Peyer's patch (tissue), 4 donors: ENCODE measurements around the gene COL11A1. TPM values are rescaled to one million over a fixed set of nuclear protein-coding genes. Genes with fewer than 3 reads are reported as not detected.

Experiments
- DNase-seq, 3 donors: peaks; one replicate each; pipeline ENCODE4 v3.0.0-alpha.2; 2017 to 2019
- H3K27ac ChIP-seq, 4 donors: fragments of 200-600 bp; sonication (generic); one replicate each; pipeline ENCODE4 v1.5.1; 2016 to 2019
- H3K27me3 ChIP-seq, 2 donors: fragments of 200-600 bp; sonication (generic); one replicate each; pipeline ENCODE4 v1.5.1; 2019
- H3K36me3 ChIP-seq, 3 donors: fragments of 200-600 bp; sonication (generic); one replicate each; pipeline ENCODE4 v1.5.1; 2016 to 2019
- H3K4me1 ChIP-seq, 4 donors: fragments of 200-600 bp; sonication (generic); one replicate each; pipeline ENCODE4 v1.5.1; 2016 to 2019
- H3K4me3 ChIP-seq, 4 donors: fragments of 200-600 bp; sonication (generic); 1 replicate in 3 of 4; 2 replicates in 1 of 4; pipeline ENCODE4 v1.5.1; 2016 to 2019; ENCODE audit warnings: mild to moderate bottlenecking in 1 of 4
- H3K9me3 ChIP-seq, 4 donors: fragments of 200-600 bp; sonication (generic); one replicate each; pipeline ENCODE4 v1.5.1; 2016 to 2019; ENCODE audit warnings: mild to moderate bottlenecking in 1 of 4
- POLR2A ChIP-seq, 2 donors: fragments of 450-650 bp; IDR thresholded peaks; one replicate each; pipeline ENCODE4 v1.5.1; 2017; ENCODE audit warnings: antibody characterized with exemption in 2 of 2, mild to moderate bottlenecking in 2 of 2, moderate library complexity in 2 of 2
- total RNA-seq, 4 donors: library from RNA; depleted of rRNA; stranded (reverse); fragments of >200 nt; gene quantifications; one replicate each; pipeline ENCODE4 v1.1.0, GENCODE V29; 2016
- TF ChIP-seq, protein P1 (sequence below), 6 experiments: fragments of 450-650 bp in 4 of 6; fragments of 200-600 bp in 2 of 6; sonication (generic) in 1 of 6; IDR thresholded peaks; one replicate each; pipeline ENCODE4 v1.5.1; 2017 to 2019; ENCODE audit warnings: antibody characterized with exemption in 6 of 6, mild to moderate bottlenecking in 3 of 6, moderate library complexity in 1 of 6

The COL11A1 gene
- total RNA-seq, 4 donors from 2014 or later, result 0.28 TPM; not detected in 3

GRCh38 chr1:102886638-102887037 is 221.7 kb downstream of the COL11A1 start:
- no peaks in the 10 kb centered on the region for H3K36me3 ChIP-seq
- no peak overlapping the region for H3K27ac ChIP-seq
- no peak overlapping the region for H3K4me3 ChIP-seq
- no peak for DNase-seq
- no peaks in the 10 kb centered on the region for H3K27me3 ChIP-seq
- H3K4me1 ChIP-seq, result no peaks in the 10 kb centered on the region
- no peak for TF ChIP-seq POLR2A (IDR thresholded peaks at IDR 0.05)
- TF ChIP-seq, protein P1, sequence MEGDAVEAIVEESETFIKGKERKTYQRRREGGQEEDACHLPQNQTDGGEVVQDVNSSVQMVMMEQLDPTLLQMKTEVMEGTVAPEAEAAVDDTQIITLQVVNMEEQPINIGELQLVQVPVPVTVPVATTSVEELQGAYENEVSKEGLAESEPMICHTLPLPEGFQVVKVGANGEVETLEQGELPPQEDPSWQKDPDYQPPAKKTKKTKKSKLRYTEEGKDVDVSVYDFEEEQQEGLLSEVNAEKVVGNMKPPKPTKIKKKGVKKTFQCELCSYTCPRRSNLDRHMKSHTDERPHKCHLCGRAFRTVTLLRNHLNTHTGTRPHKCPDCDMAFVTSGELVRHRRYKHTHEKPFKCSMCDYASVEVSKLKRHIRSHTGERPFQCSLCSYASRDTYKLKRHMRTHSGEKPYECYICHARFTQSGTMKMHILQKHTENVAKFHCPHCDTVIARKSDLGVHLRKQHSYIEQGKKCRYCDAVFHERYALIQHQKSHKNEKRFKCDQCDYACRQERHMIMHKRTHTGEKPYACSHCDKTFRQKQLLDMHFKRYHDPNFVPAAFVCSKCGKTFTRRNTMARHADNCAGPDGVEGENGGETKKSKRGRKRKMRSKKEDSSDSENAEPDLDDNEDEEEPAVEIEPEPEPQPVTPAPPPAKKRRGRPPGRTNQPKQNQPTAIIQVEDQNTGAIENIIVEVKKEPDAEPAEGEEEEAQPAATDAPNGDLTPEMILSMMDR (IDR thresholded peaks at IDR 0.05), result no peak
- no peaks in the 10 kb centered on the region for H3K9me3 ChIP-seq

- DNase-seq, result no peak
- H3K27me3 ChIP-seq, result no peaks in the 10 kb centered on the region
- no peaks in the 10 kb centered on the region for H3K9me3 ChIP-seq
Observed at GRCh38 chr1:102884238-102884637, 224.1 kb downstream of the COL11A1 start.

GRCh38 chr1:102879439-102879993 is 228.8 kb downstream of the COL11A1 start:
- Histone ChIP-seq H3K27ac (no peak overlapping the region), H3K36me3 (no peaks in the 10 kb centered on the region), H3K4me1 (no peaks in the 10 kb centered on the region), H3K9me3 (no peaks in the 10 kb centered on the region), H3K4me3 (no peak overlapping the region), H3K27me3 (no peaks in the 10 kb centered on the region)
- TF ChIP-seq, protein P1 (IDR thresholded peaks at IDR 0.05), result no peak
- no peak for TF ChIP-seq POLR2A (IDR thresholded peaks at IDR 0.05)
- no peak for DNase-seq

More at GRCh38 chr1:102884238-102884637, 224.1 kb downstream of the COL11A1 start:
- no peaks in the 10 kb centered on the region for H3K36me3 ChIP-seq
- H3K4me3 ChIP-seq, result no peak overlapping the region
- H3K4me1 ChIP-seq, result no peaks in the 10 kb centered on the region
- H3K27ac ChIP-seq, result no peak overlapping the region
- no peak for TF ChIP-seq POLR2A (IDR thresholded peaks at IDR 0.05)
- TF ChIP-seq, protein P1 (IDR thresholded peaks at IDR 0.05), result no peak

DNA sequence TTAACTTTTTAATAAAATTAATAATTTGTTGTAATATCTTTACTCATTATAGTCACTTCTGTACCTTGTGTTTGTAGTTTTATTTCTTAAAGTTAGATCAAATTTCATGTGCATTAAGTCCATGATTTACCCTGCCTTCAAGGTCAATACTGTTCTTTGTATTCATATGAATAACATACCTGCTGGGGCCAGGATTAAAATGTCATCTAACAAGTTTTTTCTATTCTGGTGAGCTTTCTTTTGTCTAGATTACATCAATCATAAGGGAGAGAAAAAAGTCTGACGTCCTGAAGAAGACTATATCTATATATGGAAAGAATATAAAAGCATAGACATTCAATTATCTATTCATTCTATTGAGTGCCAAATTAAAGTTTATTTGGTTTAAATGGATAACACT is 232.6 kb downstream of the COL11A1 start:
- Histone ChIP-seq H3K27me3 (no peaks in the 10 kb centered on the region), H3K27ac (no peak overlapping the region), H3K9me3 (no peaks in the 10 kb centered on the region), H3K4me3 (no peak overlapping the region), H3K36me3 (no peaks in the 10 kb centered on the region), H3K4me1 (no peaks in the 10 kb centered on the region)
- TF ChIP-seq, protein P1 (IDR thresholded peaks at IDR 0.05), result no peak
- no peak for TF ChIP-seq POLR2A (IDR thresholded peaks at IDR 0.05)
- DNase-seq, result no peak

DNA sequence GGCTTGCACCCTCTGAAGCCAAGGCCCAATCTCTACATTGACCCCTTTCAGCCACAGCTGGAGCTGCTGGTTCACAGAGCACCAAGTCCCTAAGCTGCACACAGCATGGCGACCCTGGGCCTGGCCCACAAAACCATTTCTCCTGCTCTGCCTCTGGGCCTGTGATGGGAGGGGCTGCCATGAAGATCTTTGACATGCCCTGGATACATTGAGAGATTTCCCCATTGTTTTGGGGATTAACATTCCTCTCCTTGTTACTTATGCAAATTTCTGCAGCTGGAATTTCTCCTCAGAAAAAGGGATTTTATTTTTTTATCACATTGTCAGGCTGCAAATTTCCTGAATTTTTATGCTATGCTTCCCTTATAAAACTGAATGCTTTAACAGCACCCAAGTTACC is 235.8 kb downstream of the COL11A1 start:
- H3K4me1 ChIP-seq, result no peaks in the 10 kb centered on the region
- DNase-seq, result no peak
- H3K36me3 ChIP-seq, result no peaks in the 10 kb centered on the region
- H3K4me3 ChIP-seq, result no peak overlapping the region
- no peaks in the 10 kb centered on the region for H3K9me3 ChIP-seq
- H3K27me3 ChIP-seq, result no peaks in the 10 kb centered on the region
- TF ChIP-seq POLR2A (IDR thresholded peaks at IDR 0.05), result no peak
- TF ChIP-seq, protein P1 (IDR thresholded peaks at IDR 0.05), result no peak
- H3K27ac ChIP-seq, result no peak overlapping the region

DNA sequence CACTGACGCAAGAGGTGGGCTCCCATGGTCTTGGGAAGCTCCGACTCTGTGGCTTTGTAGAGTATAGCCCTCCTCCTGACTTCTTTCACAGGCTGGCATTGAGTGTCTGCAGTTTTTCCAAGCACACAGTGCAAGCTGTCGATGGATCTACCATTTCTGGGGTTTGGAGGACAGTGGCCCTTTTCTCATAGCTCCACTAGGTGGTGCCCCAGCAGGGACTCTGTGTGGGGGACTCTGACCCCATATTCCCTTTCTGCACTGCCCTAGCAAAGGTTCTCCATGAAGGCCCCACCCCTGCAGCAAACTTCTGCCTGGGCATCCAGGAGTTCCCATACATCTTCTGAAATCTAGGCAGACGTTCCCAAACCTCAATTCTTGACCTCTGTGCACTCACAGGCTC is 236.2 kb downstream of the COL11A1 start:
- no peaks in the 10 kb centered on the region for H3K9me3 ChIP-seq
- no peak overlapping the region for H3K27ac ChIP-seq
- DNase-seq, result no peak
- H3K27me3 ChIP-seq, result no peaks in the 10 kb centered on the region
- no peaks in the 10 kb centered on the region for H3K36me3 ChIP-seq
- H3K4me3 ChIP-seq, result no peak overlapping the region
- H3K4me1 ChIP-seq, result no peaks in the 10 kb centered on the region
- TF ChIP-seq, protein P1 (IDR thresholded peaks at IDR 0.05), result no peak
- TF ChIP-seq POLR2A (IDR thresholded peaks at IDR 0.05), result no peak
